ENCODE results near the gene ERC2.

The ERC2 gene

GRCh38 chr3:56406826-56407515 lies 61.3 kb downstream of the ERC2 start:
- no peak for TF ChIP-seq CTCF (IDR thresholded peaks at IDR 0.05; ENCODE audit: control insufficient read depth, insufficient read depth, low read depth, low read length, missing control alignments)
- no peak for DNase-seq (ENCODE audit: low read depth)
- H3K4me3 ChIP-seq (ENCODE audit: control insufficient read depth, low read depth, low read length) = no peak overlapping the region

- H3K4me3 ChIP-seq (ENCODE audit: control insufficient read depth, low read depth, low read length) = no peak overlapping the region
- DNase-seq (ENCODE audit: low read depth) = no peak
- no peak for TF ChIP-seq CTCF (IDR thresholded peaks at IDR 0.05; ENCODE audit: control insufficient read depth, insufficient read depth, low read depth, low read length, missing control alignments)
These were observed 63.4 kb downstream of the ERC2 start for GRCh38 chr3:56404884-56405283.

GRCh38 chr3:56398659-56399058 lies 69.6 kb downstream of the ERC2 start:
- no peak overlapping the region for H3K4me3 ChIP-seq (ENCODE audit: control insufficient read depth, low read depth, low read length)
- no peak for TF ChIP-seq CTCF (IDR thresholded peaks at IDR 0.05; ENCODE audit: control insufficient read depth, insufficient read depth, low read depth, low read length, missing control alignments)
- DNase-seq (ENCODE audit: low read depth) = no peak

GRCh38 chr3:56397798-56398197 lies 70.5 kb downstream of the ERC2 start:
- no peak for DNase-seq (ENCODE audit: low read depth)
- H3K4me3 ChIP-seq (ENCODE audit: control insufficient read depth, low read depth, low read length) = no peak overlapping the region
- no peak for TF ChIP-seq CTCF (IDR thresholded peaks at IDR 0.05; ENCODE audit: control insufficient read depth, insufficient read depth, low read depth, low read length, missing control alignments)

GRCh38 chr3:56389183-56389830 lies 79.0 kb downstream of the ERC2 start:
- no peak for DNase-seq (ENCODE audit: low read depth)
- no peak overlapping the region for H3K4me3 ChIP-seq (ENCODE audit: control insufficient read depth, low read depth, low read length)
- TF ChIP-seq CTCF (IDR thresholded peaks at IDR 0.05; ENCODE audit: control insufficient read depth, insufficient read depth, low read depth, low read length, missing control alignments) = no peak

- no peak overlapping the region for H3K4me3 ChIP-seq (ENCODE audit: control insufficient read depth, low read depth, low read length)
- DNase-seq (ENCODE audit: low read depth) = no peak
- TF ChIP-seq CTCF (IDR thresholded peaks at IDR 0.05; ENCODE audit: control insufficient read depth, insufficient read depth, low read depth, low read length, missing control alignments) = no peak
These were observed 85.2 kb downstream of the ERC2 start for GRCh38 chr3:56383092-56383491.

Data from AG09309 (cell line).